GM19023 (cell line): ENCODE results near the gene SCRT2.

Experiments used
- ATAC-seq: cut with Tn5 transposase; IDR thresholded peaks from one replicate; pipeline ENCODE4 v1.9.1; 2021; ENCODE audit warnings: mild to moderate bottlenecking, moderate library complexity; ENCODE audit not compliant: unreplicated experiment

Gene SCRT2

DNA sequence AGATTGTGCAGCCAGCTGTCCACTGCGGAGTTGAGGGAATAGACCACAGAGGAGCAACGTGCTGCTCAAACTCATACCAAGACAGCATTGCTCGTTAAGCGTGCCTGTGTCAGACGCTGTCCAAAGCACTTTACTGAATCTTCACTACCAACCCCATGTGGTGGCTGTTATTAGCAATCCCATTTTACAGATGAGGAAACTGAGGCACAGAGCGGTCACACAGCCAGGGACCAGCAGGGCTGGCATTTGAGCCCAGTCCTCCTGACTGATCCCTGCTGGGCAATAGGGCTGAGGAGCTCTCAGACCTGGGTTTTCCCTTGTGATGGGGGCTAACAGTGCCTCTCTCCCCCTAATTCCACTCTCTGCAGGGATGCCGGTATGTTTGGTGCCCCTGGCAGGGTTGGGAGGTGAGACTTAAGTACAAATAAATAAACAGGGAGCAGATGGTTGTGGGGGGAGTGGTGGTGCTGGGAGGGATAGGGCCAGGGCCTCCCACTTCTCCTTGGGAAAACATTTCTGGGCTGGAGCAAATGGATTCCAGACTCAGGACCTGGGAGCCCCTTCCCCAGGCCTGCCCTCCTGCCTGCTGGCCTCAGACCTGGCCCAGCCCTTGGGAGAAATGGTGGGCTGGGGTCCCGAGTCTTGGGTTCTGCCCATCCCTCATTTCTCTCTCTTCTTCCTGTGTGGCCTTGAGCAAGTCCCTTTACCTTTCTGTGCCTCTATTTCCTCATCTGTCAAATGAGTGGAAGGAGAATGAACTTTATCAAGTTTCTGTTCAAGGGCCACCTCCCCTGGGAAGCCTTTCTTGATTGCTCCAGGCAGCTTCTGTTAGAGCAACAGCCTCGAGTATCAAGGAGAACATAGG lies 40.3 kb downstream of the SCRT2 start:
- ATAC-seq = no peak

DNA sequence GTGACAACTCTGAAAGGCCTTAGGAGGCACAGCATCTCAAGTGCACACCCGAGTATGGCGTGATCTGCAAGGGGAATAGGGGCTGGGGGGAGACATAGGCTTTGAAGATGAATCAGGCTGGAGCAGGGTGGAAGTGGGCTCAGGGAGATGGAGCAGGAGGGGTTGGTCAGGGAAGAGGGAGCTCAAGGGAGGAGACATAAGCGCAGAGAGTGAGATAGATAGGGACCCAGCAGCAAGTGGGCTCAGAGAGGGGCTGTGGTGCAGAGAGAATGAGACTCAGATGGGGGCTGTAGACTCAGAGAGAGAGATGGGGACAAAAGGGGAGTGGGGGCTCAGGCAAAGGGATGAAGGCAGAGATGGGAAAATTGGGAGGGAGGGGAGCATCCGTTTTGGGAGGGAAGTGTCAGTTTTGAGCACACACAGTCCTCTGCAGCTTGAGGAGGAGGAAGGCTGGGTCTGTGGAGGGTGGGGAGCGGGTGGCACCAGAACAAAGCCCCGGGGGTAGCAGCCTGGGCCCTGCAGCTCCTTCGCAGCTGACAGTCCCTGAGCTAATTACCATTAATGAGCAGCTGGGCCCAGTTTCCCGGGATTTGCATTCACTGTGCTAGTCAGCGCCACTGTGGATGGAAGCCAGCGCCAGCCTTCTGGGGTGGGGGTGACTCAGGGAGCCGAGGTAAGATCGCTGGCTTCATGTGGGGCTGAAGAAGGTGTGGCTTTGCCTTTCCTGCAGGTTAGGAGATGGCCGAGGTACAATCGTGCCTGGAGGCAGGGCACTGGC lies 41.3 kb downstream of the SCRT2 start:
- no peak for ATAC-seq

DNA sequence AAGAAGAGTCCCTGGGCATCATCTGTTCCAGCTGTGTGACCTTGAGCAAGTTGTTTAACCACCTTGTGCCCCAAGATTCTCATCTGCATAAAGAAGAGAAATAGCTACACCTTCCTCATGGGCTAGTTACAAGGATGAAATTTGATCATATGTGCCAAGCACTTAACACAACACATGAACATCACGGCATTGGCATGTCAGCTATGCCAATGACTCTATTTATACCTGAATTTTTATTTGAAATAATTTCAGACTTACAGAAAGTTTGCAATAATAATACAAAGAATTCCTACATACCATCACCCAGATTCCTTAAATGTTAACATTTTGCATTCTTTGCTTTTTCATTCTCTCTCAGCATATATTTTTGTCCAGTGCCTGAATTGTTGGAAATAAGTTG lies 44.5 kb downstream of the SCRT2 start:
- no peak for ATAC-seq

DNA sequence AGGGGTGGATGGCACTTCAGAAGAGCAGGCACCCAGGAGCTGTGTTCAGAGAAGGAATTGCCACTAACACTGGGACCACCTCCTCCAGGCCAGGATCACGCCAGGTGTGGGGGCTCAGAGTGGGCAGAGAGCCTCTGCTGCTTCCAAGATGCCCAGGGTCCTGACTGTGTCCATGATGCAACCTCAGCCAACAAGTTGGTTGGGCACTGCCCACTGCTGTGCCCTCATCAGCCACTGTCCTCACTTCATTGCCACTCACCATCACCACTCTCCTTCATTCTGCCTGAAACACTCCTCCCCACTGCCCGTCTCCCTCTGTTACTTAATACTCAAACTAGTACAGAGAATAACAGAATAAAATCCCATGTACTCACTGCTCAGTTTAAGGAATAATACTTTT lies 49.0 kb downstream of the SCRT2 start:
- ATAC-seq = no peak

DNA sequence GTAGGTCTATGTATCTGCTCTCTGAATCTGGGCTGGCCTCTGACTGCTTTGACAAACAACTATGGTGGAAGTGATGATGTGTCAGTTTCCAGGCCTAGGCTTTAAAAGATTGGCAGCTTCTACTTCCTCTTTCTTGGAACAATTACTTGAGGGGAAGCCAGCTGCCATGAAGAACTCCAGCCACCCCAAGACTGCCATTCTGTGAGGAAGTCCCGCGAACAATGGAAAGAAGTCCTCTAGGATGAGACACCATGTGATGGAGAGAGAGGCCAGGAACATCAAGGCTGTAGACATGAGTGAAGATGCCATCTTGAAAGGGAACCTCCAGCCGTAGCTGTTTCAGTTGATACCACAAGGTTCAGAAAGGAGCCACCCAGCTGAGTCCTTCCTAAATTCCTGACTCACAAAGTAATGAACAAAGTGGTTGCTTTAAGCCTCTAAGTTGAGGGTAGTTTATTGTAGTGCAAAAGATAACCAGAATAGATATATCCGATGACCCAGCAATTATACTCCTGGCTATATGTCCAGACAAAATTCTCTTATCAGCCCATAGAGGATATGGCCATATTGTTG lies 50.2 kb downstream of the SCRT2 start:
- ATAC-seq = no peak

DNA sequence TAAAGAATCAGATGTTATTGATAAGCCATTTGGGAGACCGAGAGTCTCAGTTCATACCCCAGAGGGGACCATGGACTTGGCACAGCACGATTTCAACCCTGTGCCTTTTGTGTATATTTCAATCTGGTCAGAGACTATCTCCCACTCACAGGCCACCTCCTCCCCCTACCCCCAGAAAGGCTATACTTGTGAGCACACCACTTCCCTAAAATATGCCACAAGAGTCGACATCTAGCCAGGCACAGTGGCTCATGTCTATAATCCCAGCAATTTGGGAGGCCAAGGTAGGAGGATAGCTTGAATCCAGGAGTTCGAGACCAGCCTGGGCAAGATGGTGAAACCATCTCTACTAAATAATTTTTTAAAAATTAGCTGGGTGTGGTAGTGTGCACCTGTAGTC lies 51.9 kb downstream of the SCRT2 start:
- no peak for ATAC-seq

DNA sequence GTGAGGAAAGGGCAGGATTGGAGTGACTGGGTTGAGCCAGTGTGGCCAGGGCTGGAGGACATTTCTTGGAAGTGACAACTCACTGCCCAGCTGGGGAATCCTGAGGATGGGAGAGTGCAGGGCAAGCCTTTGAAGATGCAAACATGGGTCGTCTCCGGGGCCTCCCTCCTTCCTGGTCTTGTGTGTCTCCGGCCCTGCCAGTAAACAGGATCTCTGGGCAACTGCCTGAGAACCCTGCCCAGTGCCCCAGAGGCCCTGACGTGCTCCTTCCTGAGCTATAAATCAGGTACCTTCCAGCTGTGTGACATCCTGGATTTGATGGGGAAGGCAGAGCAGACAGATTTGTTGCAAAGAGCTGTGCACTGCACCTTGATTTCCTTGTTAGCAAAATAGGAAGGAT lies 52.6 kb downstream of the SCRT2 start:
- no peak for ATAC-seq

DNA sequence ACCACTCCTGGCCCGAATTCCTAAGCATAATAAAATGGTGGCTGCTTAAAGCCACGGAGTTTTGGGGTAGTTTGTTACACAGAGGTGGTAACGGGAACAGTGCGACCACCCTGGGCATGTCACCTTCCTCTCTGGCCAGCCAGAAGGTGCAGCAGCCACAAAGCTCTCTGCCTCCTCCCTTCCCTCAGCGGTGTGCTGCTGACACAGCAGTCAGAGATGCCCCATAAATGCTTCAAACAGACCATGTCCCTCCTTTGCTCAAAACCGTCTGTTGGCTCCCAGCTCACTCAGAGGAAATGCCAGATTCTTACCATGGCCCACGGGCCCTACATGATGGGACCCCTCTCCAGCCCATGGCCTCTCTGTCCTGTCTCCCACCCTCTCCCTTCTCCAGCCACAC lies 53.4 kb downstream of the SCRT2 start:
- ATAC-seq = no peak

DNA sequence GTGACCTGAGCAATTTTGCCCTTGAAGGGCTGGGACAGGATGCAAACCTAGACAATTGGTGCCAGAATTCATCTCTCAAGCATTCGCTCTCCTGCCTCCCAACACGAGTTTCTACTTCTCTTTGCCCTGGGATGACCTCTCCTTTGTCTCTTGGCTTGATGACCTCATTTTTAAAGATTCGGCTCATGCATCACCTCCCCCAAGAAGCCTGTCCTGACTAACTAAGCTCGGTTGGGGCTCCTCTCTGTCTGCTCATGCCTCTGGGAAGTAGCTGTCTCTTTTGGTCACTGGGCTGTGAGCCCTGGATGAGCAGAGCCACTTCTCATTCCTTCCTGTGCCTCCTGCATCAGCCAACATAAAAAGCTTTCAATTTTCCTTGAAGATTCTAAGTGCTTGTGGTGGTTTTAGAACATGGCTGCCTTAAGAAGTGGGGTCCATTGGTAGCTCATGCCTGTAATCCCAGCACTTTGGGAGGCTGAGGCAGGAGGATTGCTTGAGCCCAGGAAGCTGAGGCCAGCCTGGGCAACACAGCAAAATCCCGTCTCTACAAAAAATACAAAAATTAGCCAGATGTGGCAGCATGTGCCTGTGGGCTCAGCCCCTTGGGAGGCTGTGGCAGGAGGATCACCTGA lies 54.4 kb downstream of the SCRT2 start:
- no peak for ATAC-seq

DNA sequence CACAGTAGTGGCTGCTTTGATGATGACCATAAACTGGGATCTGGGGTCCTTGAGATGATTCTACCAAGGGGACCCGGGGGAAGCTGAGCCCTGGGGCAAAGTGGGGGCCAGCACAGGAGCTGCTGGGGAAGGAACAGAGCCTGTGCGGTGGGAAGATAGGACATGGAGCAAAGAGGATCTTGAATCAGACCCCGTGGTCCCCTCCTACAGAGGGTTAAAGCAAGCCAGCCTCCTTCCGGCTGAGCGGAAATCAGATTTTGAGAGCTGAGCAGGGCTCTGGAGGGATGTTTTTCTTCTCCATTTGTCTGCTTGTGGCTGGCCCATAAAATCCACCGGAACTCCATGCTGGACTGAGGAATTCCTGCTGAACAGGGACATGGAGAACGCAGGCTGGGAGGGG lies 55.4 kb downstream of the SCRT2 start:
- ATAC-seq = no peak

DNA sequence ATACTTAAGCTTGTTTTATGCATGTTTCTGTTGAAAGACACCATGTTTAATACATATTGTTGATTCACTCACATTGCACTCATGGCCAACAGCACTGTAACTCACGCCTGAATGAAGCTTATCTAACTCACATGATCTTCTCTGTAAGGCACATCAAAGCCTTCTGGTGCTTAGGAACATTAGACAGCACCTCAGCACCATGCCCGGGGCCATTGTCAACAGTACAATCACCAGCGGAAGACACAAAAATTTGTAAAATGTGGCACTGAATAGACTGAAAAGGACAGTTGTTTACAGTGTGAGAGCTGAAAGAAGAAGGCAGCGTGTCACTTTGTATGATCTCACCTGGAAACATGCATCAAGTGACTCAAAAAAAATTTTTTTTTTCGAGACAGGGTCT lies 56.6 kb downstream of the SCRT2 start:
- no peak for ATAC-seq

DNA sequence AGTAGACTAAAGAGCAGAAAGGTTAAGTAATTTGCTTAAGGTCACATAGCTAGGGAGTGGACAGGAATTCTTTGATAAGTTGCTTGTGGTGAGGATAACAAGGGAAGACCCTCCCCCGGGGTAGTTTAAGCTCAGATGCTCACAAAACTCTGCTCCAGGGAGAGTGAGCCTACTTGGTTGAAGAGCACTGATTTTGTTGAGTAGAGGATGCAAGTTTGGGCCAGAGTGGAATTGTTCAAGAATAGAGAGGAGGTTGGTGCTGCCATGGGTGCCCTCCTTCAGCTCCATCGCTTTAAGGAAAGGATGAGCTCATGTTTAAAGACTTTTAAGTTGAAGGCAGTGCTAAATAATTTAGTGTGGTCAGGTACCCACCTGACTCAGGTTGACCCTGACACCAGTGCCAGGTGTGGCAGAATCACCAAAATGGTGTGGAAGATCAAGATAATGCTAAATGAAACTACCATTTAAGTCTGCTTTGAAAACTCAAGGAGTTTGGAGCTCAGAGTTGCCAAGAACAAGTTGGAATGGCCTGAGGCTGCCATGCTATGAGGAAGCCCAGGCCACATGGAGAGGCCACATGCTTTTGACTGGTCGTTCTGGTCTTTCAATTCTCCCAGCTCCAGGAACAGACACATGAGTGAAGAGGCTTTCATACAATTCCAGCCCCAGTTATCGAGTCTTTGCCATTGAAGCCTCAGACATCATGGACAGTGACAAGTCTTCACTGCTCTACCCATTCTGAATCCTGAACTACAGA lies 57.5 kb downstream of the SCRT2 start:
- ATAC-seq = no peak

DNA sequence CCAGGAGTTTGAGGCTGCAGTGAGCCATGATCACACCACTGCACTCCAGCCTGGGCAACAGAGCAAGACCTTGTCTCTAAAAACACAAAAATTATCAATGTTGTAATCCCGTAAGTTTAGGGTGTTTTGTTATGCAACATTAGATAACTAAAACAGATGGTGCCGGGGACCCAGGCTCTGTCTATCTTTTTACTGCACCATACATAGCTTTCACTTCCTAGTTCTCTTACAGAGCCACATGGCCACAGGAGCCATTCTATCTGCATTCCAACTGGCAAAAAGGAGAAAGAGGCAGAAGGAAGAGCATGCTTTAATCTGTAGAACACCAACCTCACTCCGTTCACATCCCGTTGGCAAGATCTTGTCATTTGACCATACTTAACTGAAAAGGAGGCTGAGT lies 60.1 kb downstream of the SCRT2 start:
- ATAC-seq = no peak

DNA sequence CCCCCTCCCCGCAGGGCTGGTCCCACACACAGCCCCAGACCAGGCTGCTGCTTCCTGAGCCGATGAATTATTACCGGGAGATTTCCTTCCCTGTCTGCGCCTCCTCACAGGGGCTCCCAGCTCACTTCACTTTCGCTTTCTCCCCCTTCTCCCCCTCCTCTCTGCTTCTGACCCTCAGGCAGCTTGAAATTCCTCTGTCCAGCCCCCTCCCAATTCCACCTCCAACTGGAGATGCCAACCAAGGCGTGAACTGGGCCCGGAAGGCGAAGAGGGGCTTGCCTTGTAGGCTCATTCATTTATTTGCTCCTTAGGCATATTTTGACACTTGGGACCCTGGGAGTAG lies 63.8 kb downstream of the SCRT2 start:
- no peak for ATAC-seq
